ENCODE measurements around the gene VSTM5. TPM values are rescaled to one million over a fixed set of nuclear protein-coding genes. Genes with fewer than 3 reads are reported as not detected.

The VSTM5 gene
- total RNA-seq, 2 donors from 2014 or later, result 0.74 to 0.77 TPM

DNA sequence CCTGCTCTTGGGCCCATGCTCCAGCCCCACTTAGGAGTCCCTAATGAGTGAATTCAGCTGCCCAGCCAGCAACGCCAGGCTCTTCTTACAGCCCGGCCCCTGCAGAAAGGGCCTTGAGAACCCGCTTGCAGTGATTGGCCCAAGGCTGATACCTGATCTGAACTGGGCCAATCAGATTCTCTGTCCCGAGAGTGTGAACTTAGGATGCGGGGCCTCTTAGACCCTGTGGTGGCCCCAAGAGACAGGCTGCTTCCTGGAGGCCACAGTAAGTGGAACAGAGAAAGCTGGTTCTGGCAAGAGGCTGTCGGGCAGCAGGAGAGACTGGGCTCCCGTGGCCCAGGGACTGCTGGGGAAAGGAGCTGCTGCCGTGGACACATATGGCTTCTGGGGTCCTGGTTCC, 11.5 kb downstream of the VSTM5 start:
- Histone ChIP-seq H3K27ac (no peak overlapping the region), H3K36me3 (no peaks in the 10 kb centered on the region), H3K4me3 (no peak overlapping the region), H3K9me3 (no peaks in the 10 kb centered on the region), H3K4me1 (replicated peaks) (no peaks in the 10 kb centered on the region), H3K27me3 (replicated peaks; ENCODE audit: insufficient read depth) (no peaks in the 10 kb centered on the region)
- DNase-seq (ENCODE audit: low spot score), result no peak
- TF ChIP-seq POLR2A (IDR thresholded peaks at IDR 0.05), result no peak
- TF ChIP-seq, protein P1, sequence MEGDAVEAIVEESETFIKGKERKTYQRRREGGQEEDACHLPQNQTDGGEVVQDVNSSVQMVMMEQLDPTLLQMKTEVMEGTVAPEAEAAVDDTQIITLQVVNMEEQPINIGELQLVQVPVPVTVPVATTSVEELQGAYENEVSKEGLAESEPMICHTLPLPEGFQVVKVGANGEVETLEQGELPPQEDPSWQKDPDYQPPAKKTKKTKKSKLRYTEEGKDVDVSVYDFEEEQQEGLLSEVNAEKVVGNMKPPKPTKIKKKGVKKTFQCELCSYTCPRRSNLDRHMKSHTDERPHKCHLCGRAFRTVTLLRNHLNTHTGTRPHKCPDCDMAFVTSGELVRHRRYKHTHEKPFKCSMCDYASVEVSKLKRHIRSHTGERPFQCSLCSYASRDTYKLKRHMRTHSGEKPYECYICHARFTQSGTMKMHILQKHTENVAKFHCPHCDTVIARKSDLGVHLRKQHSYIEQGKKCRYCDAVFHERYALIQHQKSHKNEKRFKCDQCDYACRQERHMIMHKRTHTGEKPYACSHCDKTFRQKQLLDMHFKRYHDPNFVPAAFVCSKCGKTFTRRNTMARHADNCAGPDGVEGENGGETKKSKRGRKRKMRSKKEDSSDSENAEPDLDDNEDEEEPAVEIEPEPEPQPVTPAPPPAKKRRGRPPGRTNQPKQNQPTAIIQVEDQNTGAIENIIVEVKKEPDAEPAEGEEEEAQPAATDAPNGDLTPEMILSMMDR (IDR thresholded peaks at IDR 0.05), result no peak
- TF ChIP-seq POLR2AphosphoS5 (IDR thresholded peaks at IDR 0.05), result no peak
- intact Hi-C loops (cut with DNase I), result no loop called here
- WGBS, result 96% methylated on average over 8 of the region's 8 CpGs

DNA sequence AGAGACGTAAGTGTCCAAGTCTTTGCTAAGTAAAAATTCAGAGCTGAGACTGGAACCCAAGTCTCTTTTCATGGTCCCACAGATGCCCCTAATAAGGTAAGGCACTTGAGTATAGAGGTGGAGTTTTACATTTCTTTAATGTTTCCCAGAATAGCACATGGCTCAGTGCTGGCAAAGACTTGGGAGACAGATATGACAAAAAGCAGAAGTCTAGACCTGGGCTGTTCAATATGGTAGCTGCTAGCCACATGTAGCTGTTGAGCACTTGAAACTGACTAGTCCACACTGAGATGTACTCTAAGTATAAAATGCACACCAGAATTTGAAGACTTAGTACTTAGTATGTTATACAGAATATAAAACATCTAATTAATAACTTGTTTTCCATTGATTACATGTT, 17.6 kb downstream of the VSTM5 start:
- no peaks in the 10 kb centered on the region for H3K9me3 ChIP-seq
- DNase-seq (ENCODE audit: low spot score), result no peak
- WGBS, result 100% methylated on average over 1 of the region's 1 CpG
- H3K27me3 ChIP-seq (replicated peaks; ENCODE audit: insufficient read depth), result no peaks in the 10 kb centered on the region
- intact Hi-C loops (cut with DNase I), result no loop called here
- no peaks in the 10 kb centered on the region for H3K4me1 ChIP-seq (replicated peaks)
- H3K27ac ChIP-seq, result no peak overlapping the region
- no peaks in the 10 kb centered on the region for H3K36me3 ChIP-seq
- TF ChIP-seq, protein P1 (IDR thresholded peaks at IDR 0.05), result no peak
- no peak for TF ChIP-seq POLR2AphosphoS5 (IDR thresholded peaks at IDR 0.05)
- TF ChIP-seq POLR2A (IDR thresholded peaks at IDR 0.05), result no peak
- no peak overlapping the region for H3K4me3 ChIP-seq

- no peaks in the 10 kb centered on the region for H3K27me3 ChIP-seq (replicated peaks; ENCODE audit: insufficient read depth)
- H3K36me3 ChIP-seq, result no peaks in the 10 kb centered on the region
- no peak for DNase-seq (ENCODE audit: low spot score)
- H3K4me3 ChIP-seq, result no peak overlapping the region
- no peak for TF ChIP-seq POLR2AphosphoS5 (IDR thresholded peaks at IDR 0.05)
- no peak for TF ChIP-seq POLR2A (IDR thresholded peaks at IDR 0.05)
- TF ChIP-seq, protein P1 (IDR thresholded peaks at IDR 0.05), result no peak
- no peaks in the 10 kb centered on the region for H3K4me1 ChIP-seq (replicated peaks)
- H3K27ac ChIP-seq, result no peak overlapping the region
- no peaks in the 10 kb centered on the region for H3K9me3 ChIP-seq
- intact Hi-C loops (cut with DNase I), result no loop called here
- WGBS, result 67% methylated on average over 3 of the region's 3 CpGs
Observed at GRCh38 chr11:93831343-93832127, 18.9 kb downstream of the VSTM5 start.

- 42% methylated on average over 3 of the region's 3 CpGs for WGBS
- intact Hi-C loops (cut with DNase I), result no loop called here
- DNase-seq (ENCODE audit: low spot score), result no peak
- Histone ChIP-seq H3K27me3 (replicated peaks; ENCODE audit: insufficient read depth) (no peaks in the 10 kb centered on the region), H3K9me3 (no peaks in the 10 kb centered on the region), H3K4me3 (no peak overlapping the region), H3K36me3 (no peaks in the 10 kb centered on the region), H3K27ac (no peak overlapping the region), H3K4me1 (replicated peaks) (no peaks in the 10 kb centered on the region)
- TF ChIP-seq, protein P1 (IDR thresholded peaks at IDR 0.05), result no peak
- no peak for TF ChIP-seq POLR2A (IDR thresholded peaks at IDR 0.05)
- TF ChIP-seq POLR2AphosphoS5 (IDR thresholded peaks at IDR 0.05), result no peak
Observed at GRCh38 chr11:93829598-93829997, 20.8 kb downstream of the VSTM5 start.

- no peaks in the 10 kb centered on the region for H3K27me3 ChIP-seq (replicated peaks; ENCODE audit: insufficient read depth)
- WGBS, result 96% methylated on average over 1 of the region's 1 CpG
- no peak overlapping the region for H3K4me3 ChIP-seq
Observed at GRCh38 chr11:93827363-93827762, 23.1 kb downstream of the VSTM5 start.

More at GRCh38 chr11:93827363-93827762, 23.1 kb downstream of the VSTM5 start:
- Histone ChIP-seq H3K36me3 (no peaks in the 10 kb centered on the region), H3K9me3 (no peaks in the 10 kb centered on the region), H3K4me1 (replicated peaks) (no peaks in the 10 kb centered on the region), H3K27ac (no peak overlapping the region)
- DNase-seq (ENCODE audit: low spot score), result no peak
- TF ChIP-seq POLR2A (IDR thresholded peaks at IDR 0.05) (no peak), POLR2AphosphoS5 (IDR thresholded peaks at IDR 0.05) (no peak)
- TF ChIP-seq, protein P1 (IDR thresholded peaks at IDR 0.05), result no peak
- intact Hi-C loops (cut with DNase I), result no loop called here
